CD4-positive, alpha-beta T cell treated with Interleukin-10 for 1 hour (primary cell): ENCODE data around the gene TRMT2A.

ENCODE experiments used
- DNase-seq: peaks from one replicate; pipeline ENCODE4 v3.0.0-alpha.2; 2020

Gene TRMT2A

GRCh38 chr22:20133930-20134549 lies 17.0 kb upstream of the TRMT2A start:
- DNase-seq = no peak

- DNase-seq = no peak
These were observed 15.7 kb upstream of the TRMT2A start for GRCh38 chr22:20132686-20133246.

DNA sequence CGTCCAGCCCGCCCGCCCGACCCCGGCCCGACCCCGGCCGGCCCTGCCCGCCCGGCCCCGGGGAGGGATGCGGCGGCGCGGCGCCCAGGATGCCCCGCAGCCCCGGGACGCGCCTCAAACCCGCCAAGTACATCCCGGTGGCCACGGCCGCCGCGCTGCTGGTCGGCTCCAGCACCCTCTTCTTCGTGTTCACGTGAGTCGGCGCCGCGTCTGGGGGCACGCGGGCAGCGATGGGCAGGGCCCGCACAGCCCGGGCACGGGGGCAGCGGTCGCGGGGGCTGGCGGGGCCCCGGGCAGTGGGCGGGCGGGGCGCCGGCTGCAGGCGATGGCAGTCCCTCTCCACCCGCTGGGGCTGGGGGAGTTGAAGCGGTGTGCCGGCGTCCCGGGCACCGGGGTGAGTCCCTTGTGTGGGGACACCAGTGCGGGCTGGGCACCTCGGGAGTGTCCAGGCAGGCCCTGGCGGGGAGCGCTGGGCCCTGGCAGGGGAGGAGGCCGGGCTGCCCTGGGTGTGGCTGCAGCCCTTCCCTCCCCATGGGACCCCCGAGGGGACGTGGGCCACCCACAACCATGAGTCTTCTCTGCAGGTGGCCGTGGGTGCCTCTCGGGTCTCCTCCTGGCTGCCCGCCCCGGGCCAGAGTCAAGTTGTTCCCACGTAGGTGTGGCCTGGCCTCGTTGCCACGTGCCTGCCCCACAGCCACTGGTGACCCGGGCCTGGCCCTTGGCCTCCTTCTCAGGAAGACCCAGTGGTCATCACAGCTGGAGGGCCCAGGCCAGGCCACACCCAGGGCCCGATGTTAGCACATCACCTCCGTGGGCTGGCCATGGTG lies 15.0 kb upstream of the TRMT2A start:
- DNase-seq = peak; percentile 24

DNA sequence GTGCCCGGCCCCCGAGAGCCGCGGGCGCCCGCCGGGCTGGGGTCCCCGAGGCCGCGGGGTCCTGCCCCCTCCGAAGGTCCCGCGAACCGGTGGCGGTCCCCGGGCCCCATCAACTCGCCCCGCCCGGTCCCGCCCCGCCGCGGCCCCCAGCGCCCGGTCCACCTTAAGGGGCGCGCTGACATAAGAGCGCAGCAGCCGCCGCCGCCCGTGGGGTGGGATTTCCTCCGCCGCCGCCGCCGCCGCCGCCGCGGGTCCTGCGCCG lies 14.5 kb upstream of the TRMT2A start, which contains the start of gene ZDHHC8:
Gene ZDHHC8 (plus strand): TSS at position 208 of the 262 bp plus-strand sequence. CDS start 144 bp downstream, outside the sequence.
- peak; percentile 51 for DNase-seq

GRCh38 chr22:20130731-20131596 lies 13.9 kb upstream of the TRMT2A start:
- peak; percentile 83 for DNase-seq

GRCh38 chr22:20130319-20130718 lies 13.3 kb upstream of the TRMT2A start:
- peak; percentile 29 for DNase-seq

DNA sequence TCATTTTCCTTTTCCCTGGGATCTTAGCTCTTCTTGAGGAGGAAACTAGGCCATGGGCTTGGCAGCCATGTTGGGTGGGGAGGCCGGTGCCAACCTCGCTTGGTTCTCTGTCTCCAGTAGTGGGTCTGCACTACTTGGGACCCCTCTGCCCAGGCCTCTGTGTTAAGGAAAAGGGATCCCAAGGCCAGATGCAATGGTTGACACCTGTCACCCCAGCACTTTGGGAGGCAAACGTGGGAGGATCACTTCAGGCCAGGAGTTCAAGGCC lies 12.7 kb upstream of the TRMT2A start:
- DNase-seq = no peak

DNA sequence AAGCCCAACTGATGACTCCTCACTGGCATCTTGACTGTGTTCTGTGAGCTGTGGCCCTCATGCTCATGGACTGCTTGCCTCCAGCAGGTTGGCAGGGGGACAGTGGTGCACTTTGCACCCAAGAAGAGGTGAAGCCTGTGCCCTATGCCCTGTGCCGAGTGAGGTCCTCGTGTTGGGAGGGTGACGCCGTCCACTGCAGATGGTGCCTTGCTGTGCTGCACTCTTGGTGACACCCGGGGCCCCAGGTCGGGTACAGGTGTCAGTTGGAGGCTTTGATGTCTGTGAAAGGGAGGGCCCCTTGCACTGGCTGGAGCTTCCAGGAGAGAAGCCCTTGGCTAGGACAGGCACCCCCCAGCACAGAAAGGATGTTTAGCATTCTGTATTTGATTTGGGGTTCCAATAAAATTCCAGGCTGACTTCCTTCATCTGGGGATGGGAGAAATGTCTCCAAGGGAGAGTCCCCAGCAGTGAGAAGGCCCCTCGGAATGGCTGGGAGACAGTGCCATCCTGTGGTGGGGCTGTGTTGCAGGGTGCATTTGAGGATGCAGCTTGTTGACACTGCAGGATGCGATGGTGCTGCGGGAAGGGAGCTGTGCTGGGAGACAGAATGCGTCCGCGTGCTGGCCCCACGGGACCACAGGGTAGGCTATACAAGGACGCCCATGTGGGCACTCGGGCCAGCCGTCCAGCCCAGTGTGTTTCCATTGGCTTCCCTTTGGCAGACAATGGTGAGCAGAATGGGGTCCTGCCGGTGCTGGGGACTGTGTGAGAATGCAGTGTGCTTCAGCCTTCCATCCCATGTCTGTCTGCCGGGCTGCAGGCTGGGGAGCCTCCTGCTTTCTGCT lies 12.1 kb upstream of the TRMT2A start:
- peak; percentile 66 for DNase-seq

DNA sequence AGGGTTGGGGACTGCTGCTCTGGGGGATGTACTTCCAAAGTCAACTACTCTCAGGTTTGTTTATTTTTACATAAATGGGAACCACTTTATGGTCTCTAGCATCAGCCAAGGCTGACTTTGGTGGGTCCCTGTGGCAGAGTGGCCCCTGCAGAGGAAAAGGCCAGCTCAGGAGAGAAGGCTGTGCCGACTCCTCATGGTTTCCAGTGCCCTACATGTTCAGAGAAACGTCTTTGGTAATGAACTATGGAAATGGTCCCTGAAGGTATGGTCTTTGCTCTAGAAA lies 11.5 kb upstream of the TRMT2A start:
- DNase-seq = no peak

DNA sequence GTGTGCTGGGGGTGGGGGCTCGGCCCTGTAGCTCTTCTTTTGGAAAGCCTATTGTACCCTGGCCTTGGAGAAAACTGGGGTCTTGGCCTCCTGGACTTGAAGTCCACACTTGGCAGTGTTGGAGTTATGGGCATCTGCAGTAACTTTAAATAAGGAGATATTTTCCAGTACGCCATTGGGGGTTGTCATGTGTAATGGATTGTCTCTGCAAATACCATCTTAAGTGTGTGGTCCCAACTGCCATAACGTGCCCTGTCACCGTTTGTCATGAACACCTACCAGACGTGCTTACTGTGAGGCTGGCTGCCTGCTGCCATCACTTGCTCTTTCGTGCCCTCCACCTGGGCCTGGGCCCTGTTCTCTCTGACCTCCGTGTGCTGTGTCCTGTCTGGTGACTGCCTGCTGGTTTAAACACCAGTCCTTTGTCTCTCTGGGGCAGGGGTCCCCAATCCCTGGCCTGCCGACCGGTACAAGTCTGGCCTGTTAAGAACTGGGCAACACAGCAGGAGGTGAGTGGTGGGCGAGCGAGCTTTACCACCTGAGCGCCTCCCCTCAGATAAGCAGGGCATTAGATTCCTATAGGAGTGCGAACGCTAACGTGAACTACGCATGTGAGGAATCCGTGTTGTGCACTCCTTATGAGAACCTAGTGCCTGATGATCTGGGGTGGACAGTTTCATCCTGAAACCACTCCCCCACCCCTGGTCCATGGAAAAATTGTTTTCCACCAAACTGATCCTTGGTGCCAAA lies 11.0 kb upstream of the TRMT2A start:
- DNase-seq = no peak

- no peak for DNase-seq
These were observed 10.4 kb upstream of the TRMT2A start for GRCh38 chr22:20127318-20127868.

DNA sequence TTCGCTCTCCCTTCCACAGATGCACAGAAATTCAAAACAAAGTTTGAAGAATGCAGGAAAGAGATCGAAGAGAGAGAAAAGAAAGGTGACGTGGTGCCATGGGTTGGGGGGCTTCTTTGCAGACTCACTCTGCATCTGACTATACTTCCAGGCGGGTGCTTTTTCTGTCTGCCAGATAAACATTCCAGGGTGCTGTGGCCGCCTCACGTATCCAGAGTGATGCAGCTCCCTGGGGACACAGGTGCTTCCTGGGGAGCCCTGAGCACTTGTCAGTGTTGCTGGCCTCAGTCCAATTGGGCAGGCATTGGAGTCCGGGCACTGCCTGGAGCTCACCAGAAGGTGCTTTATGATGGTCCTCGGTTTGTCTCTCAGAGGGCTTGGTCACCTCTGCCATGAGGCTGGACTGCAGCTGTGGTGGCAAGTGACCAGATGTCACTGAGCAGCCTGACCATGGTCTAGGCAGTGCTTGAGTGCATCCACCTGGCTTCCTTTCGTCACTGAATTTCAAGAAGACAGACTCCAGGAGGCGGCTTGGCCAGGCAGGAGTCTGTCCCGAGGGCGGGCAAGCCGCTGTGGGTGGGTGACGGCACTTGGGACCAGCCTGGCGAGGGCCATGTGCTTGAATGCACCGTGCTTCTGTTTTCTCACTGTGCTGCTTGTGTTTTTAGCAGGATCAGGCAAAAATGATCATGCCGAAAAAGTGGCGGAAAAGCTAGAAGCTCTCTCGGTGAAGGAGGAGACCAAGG lies 9.4 kb upstream of the TRMT2A start:
- no peak for DNase-seq

DNA sequence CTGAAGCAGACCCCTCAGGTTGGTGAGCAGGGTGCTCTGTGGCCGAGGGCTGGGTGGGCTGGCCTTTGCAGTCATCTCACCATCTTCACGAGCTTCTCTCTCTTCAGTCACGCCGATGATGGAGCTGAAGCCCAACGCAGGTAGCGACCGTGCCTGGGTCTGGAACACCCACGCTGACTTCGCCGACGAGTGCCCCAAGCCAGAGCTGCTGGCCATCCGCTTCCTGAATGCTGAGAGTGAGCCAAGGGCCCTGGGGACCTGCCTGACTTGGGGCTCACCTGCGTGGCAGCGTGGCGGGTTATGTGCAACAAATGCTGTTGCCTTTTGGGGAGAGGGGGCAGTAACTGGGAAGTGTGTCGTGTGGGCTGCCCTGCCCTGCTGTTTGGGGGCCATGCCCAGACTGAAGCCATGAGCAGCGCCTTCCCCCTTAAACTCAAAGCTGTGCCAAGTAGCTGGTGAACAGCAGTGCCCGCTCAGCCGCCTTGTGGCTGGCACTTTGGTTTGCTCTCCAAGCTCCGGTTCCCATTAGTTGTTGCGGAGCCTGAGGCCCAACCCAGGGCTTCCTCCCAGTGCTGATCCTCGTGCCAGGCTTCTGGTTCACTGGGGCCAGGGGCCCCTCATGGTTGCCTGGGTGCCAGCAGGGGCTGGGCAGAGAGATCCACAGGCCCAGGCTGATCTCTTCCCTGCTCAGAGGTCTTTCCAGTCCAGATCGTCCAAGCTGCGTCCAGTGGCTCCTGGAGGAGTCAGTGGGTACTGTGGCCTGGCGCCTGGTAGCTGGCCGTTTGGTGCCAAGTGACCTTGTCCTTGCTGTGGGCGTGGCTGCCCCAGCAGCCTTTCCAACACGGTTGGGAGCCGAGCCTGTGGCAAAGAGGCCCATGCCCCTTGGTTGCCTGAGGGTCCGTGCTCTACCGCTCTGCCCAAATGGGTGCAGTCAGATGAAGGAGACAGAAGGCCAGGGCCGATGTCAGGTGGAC lies 8.5 kb upstream of the TRMT2A start:
- no peak for DNase-seq

- no peak for DNase-seq
These were observed 7.2 kb upstream of the TRMT2A start for GRCh38 chr22:20124083-20124787.

DNA sequence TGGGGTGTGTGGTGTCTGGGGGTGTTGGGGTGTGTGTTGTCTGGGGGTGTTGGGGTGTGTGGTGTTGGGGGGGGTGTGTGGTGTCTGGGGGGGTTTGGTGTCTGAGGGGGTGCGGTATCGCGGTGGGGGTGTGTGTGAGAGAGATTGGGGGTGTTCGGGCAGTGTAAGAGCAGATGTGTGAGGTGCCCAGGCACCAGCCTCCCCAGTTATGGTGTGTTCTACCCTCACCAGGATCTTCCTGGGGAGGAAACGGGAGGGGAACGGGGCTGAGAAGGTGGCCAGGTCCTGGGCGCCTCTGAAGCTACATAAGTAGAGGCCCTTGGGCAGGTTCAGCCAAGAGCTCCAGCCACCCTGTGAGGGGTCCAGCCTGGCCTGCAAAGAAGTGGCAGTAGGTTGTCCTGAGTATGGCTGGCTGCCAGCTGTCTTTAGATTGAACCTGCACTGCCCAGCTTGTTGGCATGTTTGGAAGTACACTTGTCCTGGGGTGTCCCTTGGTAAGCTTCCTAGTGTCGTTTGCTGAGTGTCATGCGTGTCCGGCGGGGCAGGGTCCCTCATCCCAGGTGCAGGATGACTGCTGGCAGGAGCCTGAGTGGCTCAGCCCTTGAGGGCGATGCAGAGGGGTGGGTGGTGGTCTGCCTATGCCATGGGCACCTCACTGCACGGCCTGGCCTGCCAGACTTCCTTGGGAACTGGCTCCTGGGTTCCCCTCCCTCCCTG lies 6.5 kb upstream of the TRMT2A start:
- DNase-seq = no peak

DNA sequence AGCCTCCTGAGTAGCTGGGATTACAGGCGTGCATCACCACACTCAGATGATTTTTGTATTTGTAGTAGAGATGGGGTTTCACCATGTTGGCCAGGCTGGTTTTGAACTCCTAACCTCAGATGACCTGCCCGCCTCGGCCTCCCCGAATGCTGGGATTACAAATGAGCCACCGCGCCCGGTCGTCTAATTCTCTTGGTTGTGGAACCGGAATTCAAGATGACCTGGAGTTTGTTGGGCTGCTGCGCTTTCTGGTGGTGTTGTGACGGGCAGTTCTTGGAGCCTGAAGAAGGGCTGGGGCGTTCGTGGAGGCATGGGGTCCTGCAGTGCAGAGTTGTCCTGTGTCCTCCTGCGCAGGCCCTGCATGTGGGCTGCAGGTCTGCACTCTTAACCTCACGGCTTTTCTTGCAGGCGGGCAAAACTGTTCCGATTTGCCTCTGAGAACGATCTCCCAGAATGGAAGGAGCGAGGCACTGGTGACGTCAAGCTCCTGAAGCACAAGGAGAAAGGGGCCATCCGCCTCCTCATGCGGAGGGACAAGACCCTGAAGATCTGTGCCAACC lies 4.9 kb upstream of the TRMT2A start:
- no peak for DNase-seq

GRCh38 chr22:20118300-20119020 lies 1.4 kb upstream of the TRMT2A start:
- no peak for DNase-seq
